Ovary (tissue), 9 donors: ENCODE measurements around the gene ZNF619. TPM values are rescaled to one million over a fixed set of nuclear protein-coding genes. Genes with fewer than 3 reads are reported as not detected.

Experiments
- DNase-seq, 5 donors: peaks; one replicate each; pipeline ENCODE4 v3.0.0-alpha.2; 2019 to 2020
- H3K27ac ChIP-seq, 2 donors: fragments of 200-600 bp; one replicate each; pipeline versions ENCODE4 v1.5.1 to v1.8.0; 2019 to 2022
- H3K27me3 ChIP-seq: fragments of 200-600 bp; one replicate; pipeline ENCODE4 v1.8.0; 2022
- H3K36me3 ChIP-seq: fragments of 200-600 bp; sonication (generic); one replicate; pipeline ENCODE4 v1.5.1; 2019
- H3K4me1 ChIP-seq: one replicate; pipeline ENCODE4 v1.8.1; 2013; ENCODE audit warnings: mild to moderate bottlenecking, moderate library complexity; ENCODE audit not compliant: insufficient read depth
- H3K4me3 ChIP-seq: fragments of 200-600 bp; sonication (generic); one replicate; pipeline ENCODE4 v1.5.1; 2017
- H3K9me3 ChIP-seq, 2 donors: fragments of 200-600 bp in 1 of 2; sonication (generic) in 1 of 2; one replicate each; pipeline versions ENCODE4 v1.5.1 to v1.8.1; 2013 to 2019; ENCODE audit warnings: mild to moderate bottlenecking in 1 of 2, moderate library complexity in 1 of 2
- EP300 ChIP-seq: sonication (generic); formaldehyde crosslinking; IDR thresholded peaks from one replicate; pipeline ENCODE4 v1.6.1; 2017; ENCODE audit warnings: antibody characterized with exemption
- POLR2A ChIP-seq: fragments of 450-650 bp; IDR thresholded peaks from one replicate; pipeline ENCODE4 v1.6.1; 2017; ENCODE audit warnings: antibody characterized with exemption, mild to moderate bottlenecking, moderate library complexity
- WGBS, 3 donors: extraction: QIAGEN DNeasy Blood & Tissue Kit in 1 of 3; methylation state at CpG; one replicate each; pipeline versions ENCODE4 v1.1.5 to v1.1.7; 2013 to 2017; 5-methylcytosine and 5-hydroxymethylcytosine counted together
- intact Hi-C, 4 donors: fragments of 100-400 bp; cut with DNase I; formaldehyde crosslinking; loops; one replicate each; pipeline versions ENCODE4 v1.11.0 to v1.15.1; 2022 to 2023
- polyA plus RNA-seq, 2 donors: library from polyadenylated mRNA; stranded (reverse); fragments of 200-250 nt in 1 of 2; fragments of 350-450 nt in 1 of 2; fragmentation: Illumina TruSeq in 1 of 2; extraction: RNeasy Lipid Tissue Mini Kit (QIAGEN cat#74804) in 1 of 2; gene quantifications; one replicate each; pipeline ENCODE4 v1.2.3, GENCODE V29; 2013 to 2014
- total RNA-seq, 7 donors: library from RNA; depleted of rRNA in 2 of 7; stranded (reverse); fragments of >200 nt in 2 of 7; fragmentation: NEBNext Ultra II Directional in 3 of 7; extraction: Animal tissue kit (Norgen Biotek cat#: 25700) in 3 of 7; gene quantifications; one replicate each; pipeline versions ENCODE4 v1.1.0 to v1.2.4, GENCODE V29; 2016 to 2023
- TF ChIP-seq, protein P1 (sequence below), 3 donors: fragments of 450-650 bp in 2 of 3; fragments of 200-600 bp in 1 of 3; IDR thresholded peaks; one replicate each; pipeline versions ENCODE4 v1.5.1 to v1.8.0; 2016 to 2022; ENCODE audit warnings: antibody characterized with exemption in 3 of 3, mild to moderate bottlenecking in 1 of 3
- donor health status: DM: no; HTN: no; CAD: no; lungs with moderate emphysema.
- donor health status: DM: no; HTN: no; CAD: no.
- donor health status: Bipolar disorder and iron deficiency.
- donor health status: DM: yes; HTN: yes; CAD: no.
- donor health status: DM: no; HTN: no; CAD: no.
- donor health status: DM: yes; HTN: yes; CAD: no.

The ZNF619 gene
- total and polyA plus RNA-seq, 9 donors = 2.1 to 9.3 (median 6.5) TPM

DNA sequence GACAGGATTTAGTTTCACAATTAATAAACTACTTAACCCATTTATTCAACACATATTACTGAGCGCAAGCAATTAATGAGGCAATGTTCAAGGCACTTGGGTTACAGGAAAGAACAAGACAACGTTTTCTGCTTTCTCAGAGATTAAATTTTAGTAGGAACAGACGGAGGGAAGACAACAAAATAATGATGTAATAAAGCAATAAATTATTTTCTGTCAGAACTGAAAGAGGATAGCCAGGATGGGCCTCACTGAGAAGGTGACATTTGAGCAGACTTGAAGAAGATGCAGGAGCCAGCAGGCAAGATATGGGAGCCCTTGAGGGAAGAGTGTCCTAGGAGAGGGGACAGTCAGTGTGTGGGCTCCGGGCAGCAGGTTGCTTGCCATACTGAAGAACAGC is 31.0 kb upstream of the ZNF619 start:
- WGBS, 3 donors = 60 to 75% (median 74%) methylated on average over 4 of the region's 4 CpGs
- DNase-seq = no peak
- H3K27me3 ChIP-seq = no peaks in the 10 kb centered on the region
- no peaks in the 10 kb centered on the region for H3K4me1 ChIP-seq
- TF ChIP-seq, protein P1, sequence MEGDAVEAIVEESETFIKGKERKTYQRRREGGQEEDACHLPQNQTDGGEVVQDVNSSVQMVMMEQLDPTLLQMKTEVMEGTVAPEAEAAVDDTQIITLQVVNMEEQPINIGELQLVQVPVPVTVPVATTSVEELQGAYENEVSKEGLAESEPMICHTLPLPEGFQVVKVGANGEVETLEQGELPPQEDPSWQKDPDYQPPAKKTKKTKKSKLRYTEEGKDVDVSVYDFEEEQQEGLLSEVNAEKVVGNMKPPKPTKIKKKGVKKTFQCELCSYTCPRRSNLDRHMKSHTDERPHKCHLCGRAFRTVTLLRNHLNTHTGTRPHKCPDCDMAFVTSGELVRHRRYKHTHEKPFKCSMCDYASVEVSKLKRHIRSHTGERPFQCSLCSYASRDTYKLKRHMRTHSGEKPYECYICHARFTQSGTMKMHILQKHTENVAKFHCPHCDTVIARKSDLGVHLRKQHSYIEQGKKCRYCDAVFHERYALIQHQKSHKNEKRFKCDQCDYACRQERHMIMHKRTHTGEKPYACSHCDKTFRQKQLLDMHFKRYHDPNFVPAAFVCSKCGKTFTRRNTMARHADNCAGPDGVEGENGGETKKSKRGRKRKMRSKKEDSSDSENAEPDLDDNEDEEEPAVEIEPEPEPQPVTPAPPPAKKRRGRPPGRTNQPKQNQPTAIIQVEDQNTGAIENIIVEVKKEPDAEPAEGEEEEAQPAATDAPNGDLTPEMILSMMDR (IDR thresholded peaks at IDR 0.05) = no peak
- TF ChIP-seq POLR2A (no peak), EP300 (no peak)
- H3K36me3 ChIP-seq = no peaks in the 10 kb centered on the region
- H3K9me3 ChIP-seq = no peaks in the 10 kb centered on the region
- H3K4me3 ChIP-seq = no peak overlapping the region
- H3K27ac ChIP-seq = no peak overlapping the region
- intact Hi-C loops = no loop called here

DNA sequence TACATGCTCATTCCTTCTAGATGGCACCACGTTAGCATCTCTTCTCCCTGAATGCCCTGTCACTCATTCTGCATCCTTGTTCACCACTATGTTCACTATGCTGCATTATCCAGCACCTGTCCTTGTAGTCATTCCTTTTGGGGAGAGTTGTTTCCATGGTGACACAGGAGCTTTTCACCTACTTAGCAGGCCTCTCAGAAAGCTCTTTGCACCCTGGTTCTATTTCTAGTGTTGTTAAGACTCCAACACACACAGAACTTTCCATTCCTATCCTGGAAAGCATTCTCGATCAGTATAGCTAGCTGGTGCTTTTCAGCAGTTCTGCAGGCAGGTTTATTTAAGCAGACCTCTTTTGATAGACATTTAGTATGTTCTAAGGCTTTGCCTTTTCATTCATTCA is 26.5 kb upstream of the ZNF619 start:
- 80 to 82% (median 81%) methylated on average over 2 of the region's 2 CpGs for WGBS, 3 donors
- no peaks in the 10 kb centered on the region for H3K27me3 ChIP-seq
- H3K36me3 ChIP-seq = no peaks in the 10 kb centered on the region
- H3K4me3 ChIP-seq = no peak overlapping the region
- peaks cover 2% of the 10 kb centered on the region for H3K4me1 ChIP-seq
- no peak for DNase-seq
- TF ChIP-seq, protein P1 (IDR thresholded peaks at IDR 0.05) = no peak
- TF ChIP-seq POLR2A = no peak
- TF ChIP-seq EP300 = no peak
- H3K27ac ChIP-seq = no peak overlapping the region
- intact Hi-C loops = loop anchor here in 2 of 4 donors (10.0 kb wide), 2 partner anchors 126 to 136 kb away; no protein-coding TSS in a partner anchor
- H3K9me3 ChIP-seq = no peaks in the 10 kb centered on the region

DNA sequence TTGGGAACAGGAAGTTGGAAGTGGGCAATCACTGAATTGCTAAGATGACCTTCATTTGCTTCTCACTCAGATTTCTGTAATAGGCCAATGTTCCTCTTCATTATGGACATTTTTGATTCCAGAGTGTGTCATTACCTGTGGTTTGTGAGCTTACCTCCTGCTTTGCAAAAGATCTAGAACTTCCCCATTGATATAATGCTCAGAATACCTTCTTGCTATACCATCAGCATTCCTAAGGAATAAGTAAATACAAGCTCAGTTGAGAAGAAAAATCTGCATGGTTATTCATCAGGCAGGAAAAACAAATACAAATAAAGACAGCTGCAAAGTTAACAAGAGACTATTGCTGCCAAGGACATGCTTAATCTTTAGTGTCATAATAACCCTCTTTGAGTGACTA is 25.4 kb upstream of the ZNF619 start:
- Histone ChIP-seq H3K4me1 (peaks cover 5% of the 10 kb centered on the region), H3K27me3 (no peaks in the 10 kb centered on the region), H3K4me3 (no peak overlapping the region), H3K36me3 (no peaks in the 10 kb centered on the region), H3K27ac (no peak overlapping the region), H3K9me3 (no peaks in the 10 kb centered on the region)
- DNase-seq = no peak
- intact Hi-C loops = loop anchor here in 2 of 4 donors (10.0 kb wide), 2 partner anchors 127 to 137 kb away; no protein-coding TSS in a partner anchor
- TF ChIP-seq, protein P1 (IDR thresholded peaks at IDR 0.05) = no peak
- TF ChIP-seq POLR2A = no peak
- no peak for TF ChIP-seq EP300

DNA sequence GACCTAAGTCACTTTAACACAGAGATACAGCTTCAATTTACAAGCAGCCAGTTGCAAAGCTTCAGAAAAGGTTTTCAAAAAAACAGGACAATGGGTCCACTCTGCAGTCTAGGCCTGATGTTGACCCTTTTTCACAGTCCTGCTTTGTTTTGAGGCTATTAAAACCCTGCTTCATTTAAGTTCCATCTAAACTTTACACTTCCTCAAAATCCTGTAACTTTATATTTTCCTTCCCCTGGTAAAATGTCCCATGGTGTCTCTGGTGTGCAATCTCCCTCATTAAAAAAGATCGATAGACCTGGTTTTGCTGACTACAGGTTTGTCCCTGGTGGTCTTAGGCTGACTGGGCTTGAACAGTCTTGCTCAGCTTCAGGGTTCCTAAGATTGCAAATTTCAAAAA is 24.9 kb upstream of the ZNF619 start:
- H3K4me1 ChIP-seq = peaks cover 5% of the 10 kb centered on the region
- H3K9me3 ChIP-seq = no peaks in the 10 kb centered on the region
- no peak overlapping the region for H3K4me3 ChIP-seq
- WGBS, 3 donors = 77 to 88% (median 85%) methylated on average over 1 of the region's 1 CpG
- H3K36me3 ChIP-seq = no peaks in the 10 kb centered on the region
- no peak for TF ChIP-seq POLR2A
- TF ChIP-seq, protein P1 (IDR thresholded peaks at IDR 0.05) = no peak
- no peak for TF ChIP-seq EP300
- DNase-seq = no peak
- no peaks in the 10 kb centered on the region for H3K27me3 ChIP-seq
- intact Hi-C loops = loop anchor here in 2 of 4 donors (10.0 kb wide), 2 partner anchors 127 to 137 kb away; no protein-coding TSS in a partner anchor
- peak overlapping the region in 1 of 2 donors; percentile 88 for H3K27ac ChIP-seq
